Fibroblast of pulmonary artery (primary cell): ENCODE data around the gene LAMA3.

Experiments used
- DNase-seq: peaks from one replicate; pipeline ENCODE4 v3.0.0-alpha.2; 2010; ENCODE audit warnings: low read depth
- H3K4me3 ChIP-seq: replicated peaks from 2 replicates; pipeline ENCODE4 v1.5.1; 2011; ENCODE audit warnings: low read depth, mild to moderate bottlenecking, control low read depth, low read length, moderate library complexity
- CTCF ChIP-seq: IDR thresholded peaks from 2 replicates; pipeline ENCODE4 v1.5.1; 2011; ENCODE audit warnings: mild to moderate bottlenecking, control low read depth, low read length, inconsistent platforms; ENCODE audit errors: missing control alignments

Gene LAMA3

GRCh38 chr18:23703987-23704384 lies 14.7 kb downstream of the LAMA3 start:
- no peak for DNase-seq
- H3K4me3 ChIP-seq: no peak overlapping the region

GRCh38 chr18:23704806-23705205 lies 15.6 kb downstream of the LAMA3 start:
- TF ChIP-seq CTCF: no peak
- no peak overlapping the region for H3K4me3 ChIP-seq
- DNase-seq: no peak

More at GRCh38 chr18:23703987-23704384, 14.7 kb downstream of the LAMA3 start:
- no peak for TF ChIP-seq CTCF

- no peak for TF ChIP-seq CTCF
- no peak for DNase-seq
- no peak overlapping the region for H3K4me3 ChIP-seq
Observed at GRCh38 chr18:23706971-23707640, 17.9 kb downstream of the LAMA3 start.

- no peak overlapping the region for H3K4me3 ChIP-seq
- TF ChIP-seq CTCF: no peak
- DNase-seq: peak; percentile 90
Observed at GRCh38 chr18:23710068-23710527, 20.8 kb downstream of the LAMA3 start.

- no peak for TF ChIP-seq CTCF
- DNase-seq: no peak
- H3K4me3 ChIP-seq: no peak overlapping the region
Observed at GRCh38 chr18:23710946-23711345, 21.7 kb downstream of the LAMA3 start.

GRCh38 chr18:23711426-23711825 lies 22.2 kb downstream of the LAMA3 start:
- no peak overlapping the region for H3K4me3 ChIP-seq
- DNase-seq: no peak
- TF ChIP-seq CTCF: no peak

- no peak overlapping the region for H3K4me3 ChIP-seq
- TF ChIP-seq CTCF: no peak
Observed at GRCh38 chr18:23712445-23712844, 23.2 kb downstream of the LAMA3 start.

More at GRCh38 chr18:23712445-23712844, 23.2 kb downstream of the LAMA3 start:
- no peak for DNase-seq
